ENCODE measurements around the gene ABCB7.
"Not testable (repeated sequence)": the region's sequence is repeated elsewhere in the genome, so short reads cannot be mapped to it uniquely, and the experiment has no call there.

ABCB7 gene

GRCh38 chrX:75155827-75156525, at the start of gene ABCB7:
ABCB7 (minus strand) TSS chrX:75156283; CDS start chrX:75156272, 11 bp downstream.
- FAIRE-seq: peak; percentile 8

GRCh38 chrX:75188415-75189206, 32.5 kb upstream of the ABCB7 start:
- not testable (repeated sequence) for FAIRE-seq

- FAIRE-seq: no peak
Observed at GRCh38 chrX:75181721-75182120, 25.6 kb upstream of the ABCB7 start.

GRCh38 chrX:75179536-75180293, 23.6 kb upstream of the ABCB7 start:
- not testable (repeated sequence) for FAIRE-seq

- not testable (repeated sequence) for FAIRE-seq
Observed at GRCh38 chrX:75172257-75172890, 16.3 kb upstream of the ABCB7 start.

- FAIRE-seq: no peak
Observed at GRCh38 chrX:75158054-75158453, 2.0 kb upstream of the ABCB7 start.

GRCh38 chrX:75156531-75156945, 455 bp upstream of the ABCB7 start:
- FAIRE-seq: no peak

GRCh38 chrX:75155447-75155826, 646 bp downstream of the ABCB7 start:
- no peak for FAIRE-seq

GRCh38 chrX:75154871-75155270, 1.2 kb downstream of the ABCB7 start:
- no peak for FAIRE-seq

GRCh38 chrX:75151827-75152592, 4.1 kb downstream of the ABCB7 start:
- no peak for FAIRE-seq

GRCh38 chrX:75149654-75150053, 6.4 kb downstream of the ABCB7 start:
- FAIRE-seq: no peak

- no peak for FAIRE-seq
Observed at GRCh38 chrX:75132672-75133071, 23.4 kb downstream of the ABCB7 start.

- FAIRE-seq: no peak
Observed at GRCh38 chrX:75131973-75132627, 24.0 kb downstream of the ABCB7 start.

- FAIRE-seq: not testable (repeated sequence)
Observed at GRCh38 chrX:75129069-75129468, 27.0 kb downstream of the ABCB7 start.

- FAIRE-seq: no peak
Observed at GRCh38 chrX:75118296-75118695, 37.8 kb downstream of the ABCB7 start.

- no peak for FAIRE-seq
Observed at GRCh38 chrX:75115707-75116413, 40.2 kb downstream of the ABCB7 start.

GRCh38 chrX:75114638-75115037, 41.4 kb downstream of the ABCB7 start:
- FAIRE-seq: no peak

GRCh38 chrX:75113664-75114063, 42.4 kb downstream of the ABCB7 start:
- FAIRE-seq: no peak

- FAIRE-seq: no peak
Observed at GRCh38 chrX:75107863-75108509, 48.1 kb downstream of the ABCB7 start.

- FAIRE-seq: no peak
Observed at GRCh38 chrX:75106772-75107171, 49.3 kb downstream of the ABCB7 start.

All from endometrium (tissue), 2 donors.